ENCODE measurements around the gene ENGASE.

DNA sequence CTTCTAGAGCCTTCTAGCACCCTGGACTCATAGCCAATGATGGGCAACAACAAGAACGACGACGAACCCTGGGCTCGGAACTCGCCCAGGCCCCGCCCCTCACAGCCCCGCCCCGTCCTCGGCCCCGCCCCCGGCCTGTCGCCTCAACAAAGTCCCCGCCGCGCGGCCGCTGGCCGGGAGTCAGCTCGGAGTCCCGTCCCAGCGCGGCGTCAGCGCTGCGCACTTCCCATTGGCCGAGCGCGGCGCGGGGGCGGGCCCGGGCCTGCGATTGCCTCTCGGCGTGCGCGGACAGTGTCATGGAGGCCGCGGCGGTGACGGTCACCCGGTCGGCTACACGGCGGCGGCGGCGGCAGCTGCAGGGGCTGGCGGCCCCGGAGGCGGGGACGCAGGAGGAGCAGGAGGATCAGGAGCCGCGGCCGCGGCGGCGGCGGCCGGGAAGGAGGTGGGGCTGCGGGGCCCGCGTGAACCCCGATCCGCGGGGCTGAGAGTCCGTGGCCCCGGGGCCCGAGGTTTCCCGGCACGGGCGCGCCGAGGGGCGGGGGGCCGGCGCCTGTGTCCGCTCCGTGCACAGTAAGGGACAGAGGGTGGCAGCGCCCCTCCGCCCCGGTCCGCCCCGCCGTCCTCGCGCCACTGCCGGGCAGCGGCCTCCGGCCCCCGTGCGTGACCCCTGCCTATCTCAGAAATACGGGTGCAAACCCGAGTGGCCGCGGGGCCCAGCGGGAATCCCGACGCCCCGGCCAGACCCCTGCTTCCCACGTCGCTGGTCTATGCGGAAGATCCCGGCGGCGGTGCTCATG is at the start of gene ENGASE:
- TF ChIP-seq POLR2AphosphoS5 (IDR thresholded peaks at IDR 0.05; ENCODE audit: borderline replicate concordance, low read depth, low read length), result peak; percentile 52; the same call in 1 of the 2 replicates
- no peak for TF ChIP-seq EZH2 (IDR thresholded peaks at IDR 0.05)
- TF ChIP-seq FOXP2 (optimal IDR thresholded peaks at IDR 0.05; ENCODE audit: control extremely low read depth, extremely low read length, insufficient read depth), result peak; percentile 53
